HepG2 (cell line): Measurements from ENCODE around the gene TMEM214. TPM values are rescaled to one million over a fixed set of nuclear protein-coding genes. Genes with fewer than 3 reads are reported as not detected.
A peak's percentile ranks its signal among the peaks of the same experiment; 100 is the strongest.

Source experiments
- CBFB ChIP-seq: sonication (generic); formaldehyde crosslinking; IDR thresholded peaks from 2 replicates; pipeline ENCODE4 v1.4.0; 2020; ENCODE audit warnings: missing genetic modification reagents
- DPF2 ChIP-seq: sonication (generic); formaldehyde crosslinking; IDR thresholded peaks from 2 replicates; pipeline ENCODE4 v1.4.0; 2020; ENCODE audit warnings: mild to moderate bottlenecking, low read depth, missing genetic modification reagents, borderline replicate concordance
- FOXP4 ChIP-seq: sonication (generic); formaldehyde crosslinking; IDR thresholded peaks from 2 replicates; pipeline ENCODE4 v1.4.0; 2020; ENCODE audit warnings: missing genetic modification reagents
- HNF1B ChIP-seq: sonication (generic); formaldehyde crosslinking; IDR thresholded peaks from 2 replicates; pipeline ENCODE4 v1.5.1; 2020; ENCODE audit warnings: mild to moderate bottlenecking, moderate library complexity, missing genetic modification reagents
- NFKBIZ ChIP-seq: IDR thresholded peaks from 2 replicates; pipeline ENCODE4 v1.6.1; 2018; ENCODE audit warnings: missing genetic modification reagents, missing compliant biosample characterization
- PHF5A ChIP-seq: IDR thresholded peaks from one replicate; pipeline ENCODE4 v1.6.1; 2018; ENCODE audit warnings: low read depth, missing genetic modification reagents; ENCODE audit not compliant: unreplicated experiment
- POLR2AphosphoS5 ChIP-seq: IDR thresholded peaks from 2 replicates; pipeline ENCODE4 v1.6.1; 2012; ENCODE audit warnings: low read depth, low read length
- RNF219 ChIP-seq: sonication (generic); formaldehyde crosslinking; IDR thresholded peaks from 2 replicates; pipeline ENCODE4 v1.5.0; 2020; ENCODE audit warnings: mild to moderate bottlenecking, missing genetic modification reagents
- TEAD3 ChIP-seq: optimal IDR thresholded peaks from 2 replicates; pipeline ENCODE3; 2016; ENCODE audit warnings: borderline replicate concordance
- ZBTB40 ChIP-seq, 2 experiments: fragments of 450-650 bp in 1 of 2; sonication (generic) in 1 of 2; formaldehyde crosslinking in 1 of 2; IDR thresholded peaks; 2 replicates each; pipeline versions ENCODE4 v1.6.1 to v1.8.0; 2016 to 2022; ENCODE audit warnings: antibody characterized with exemption in 1 of 2, mild to moderate bottlenecking in 1 of 2, missing genetic modification reagents in 1 of 2
- ZNF326 ChIP-seq: sonication (generic); formaldehyde crosslinking; IDR thresholded peaks from 2 replicates; pipeline ENCODE4 v1.4.0; 2020; ENCODE audit warnings: missing genetic modification reagents, borderline replicate concordance
- ZNF383 ChIP-seq: sonication (generic); formaldehyde crosslinking; IDR thresholded peaks from 2 replicates; pipeline ENCODE4 v1.4.0; 2020; ENCODE audit warnings: missing genetic modification reagents, mild to moderate bottlenecking, borderline replicate concordance
- ZNF589 ChIP-seq: sonication (generic); formaldehyde crosslinking; conservative IDR thresholded peaks from 2 replicates; pipeline ENCODE4 v1.8.0; 2022; ENCODE audit warnings: mild to moderate bottlenecking, moderate library complexity, missing genetic modification reagents
- polyA plus RNA-seq, 8 experiments: library from polyadenylated mRNA; depleted of rRNA in 3 of 8; stranded (reverse) in 7 of 8; unstranded in 1 of 8; fragments of >200 nt; fragmentation: Illumina TruSeq in 4 of 8; extraction: Trizol in 4 of 8; gene quantifications; 2 replicates each; pipeline versions ENCODE4 v1.2.1 to v1.2.3, GENCODE V29; 2011 to 2016; ENCODE audit warnings: low read depth in 4 of 8, missing spikeins in 1 of 8, mixed read lengths in 1 of 8; ENCODE audit not compliant: insufficient read depth in 1 of 8
- total RNA-seq, 5 experiments: library from RNA; depleted of rRNA; stranded (reverse); fragments of >200 nt; fragmentation: Illumina TruSeq; extraction: Trizol; gene quantifications; 2 replicates each; pipeline ENCODE4 v1.2.3, GENCODE V29; 2016; ENCODE audit warnings: low read depth in 1 of 5

The TMEM214 gene
- total and polyA plus RNA-seq, 2 of the 13 experiments (the other 11 are each of a cell fraction or from before 2014, with no cell fraction given): 58.3 to 132 TPM

- TF ChIP-seq HNF1B (peak; percentile 60), ZNF589 (CRISPR knock-in tag) (no peak), TEAD3 (CRISPR knock-in tag) (peak; percentile 22), NFKBIZ (CRISPR knock-in tag) (0 out of 2 replicates have a peak, but pooled peaks have one; percentile 62), RNF219 (no peak), ZNF326 (CRISPR knock-in tag) (no peak), FOXP4 (CRISPR knock-in tag) (peak; percentile 8), POLR2AphosphoS5 (peak; percentile 98), PHF5A (CRISPR knock-in tag) (no peak), ZBTB40 (IDR thresholded peaks at IDR 0.05) (peak; percentile 52; the same call in 1 of the 2 replicates), ZBTB40 (CRISPR knock-in tag; IDR thresholded peaks at IDR 0.05) (no peak; the same call in 1 of the 2 replicates), DPF2 (no peak), CBFB (CRISPR knock-in tag) (peak; percentile 91), ZNF383 (no peak)
These were observed 38.7 kb downstream of the TMEM214 start, which contains the start of gene OST4 (continued) for GRCh38 chr2:27071277-27071989.
